Measurements from ENCODE around the gene APOD.
"Not testable (repeated sequence)": the region's sequence is repeated elsewhere in the genome, so short reads cannot be mapped to it uniquely, and the experiment has no call there.

The APOD gene

DNA sequence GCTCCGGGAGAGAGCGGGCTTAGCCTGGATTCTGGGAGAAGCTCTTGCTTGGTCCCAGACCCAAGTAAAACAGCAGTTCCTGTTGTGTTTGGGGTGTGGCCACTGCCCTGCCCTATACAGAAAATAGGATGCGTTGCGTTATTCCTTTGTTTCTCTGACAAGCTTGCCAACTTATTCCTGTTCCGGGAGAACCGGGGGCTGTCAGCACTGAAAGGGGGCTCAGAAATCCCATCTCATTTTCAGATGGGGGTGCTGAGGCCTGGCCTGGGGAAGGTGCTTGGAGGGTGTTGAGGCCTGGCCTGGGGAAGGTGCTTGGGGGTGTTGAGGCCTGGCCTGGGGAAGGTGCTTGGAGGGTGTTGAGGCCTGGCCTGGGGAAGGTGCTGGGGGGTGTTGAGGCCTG lies 38.3 kb upstream of the APOD start:
- CTCF ChIA-PET; POLR2A ChIA-PET; DNase-seq (ENCODE audit: extremely low spot score): not testable (repeated sequence)

DNA sequence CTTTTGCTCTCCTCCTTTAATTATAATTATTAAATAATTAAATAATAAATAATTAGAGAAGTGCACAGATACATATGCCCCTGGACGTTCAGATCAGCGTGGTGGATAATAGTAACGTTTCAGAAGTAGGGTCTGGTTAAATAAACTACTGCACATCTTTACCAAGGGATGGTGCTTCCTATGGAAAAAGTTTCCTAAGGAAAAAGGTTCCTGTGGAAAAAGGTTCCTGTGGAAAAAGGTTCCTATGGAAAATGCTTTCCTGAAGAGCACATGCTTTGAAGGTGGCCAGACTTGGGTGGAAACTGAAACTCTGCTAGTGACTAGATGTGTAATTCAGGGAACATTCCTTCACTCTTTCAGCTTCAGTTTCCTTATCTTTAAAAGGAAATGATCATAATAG lies 37.4 kb upstream of the APOD start:
- CTCF ChIA-PET; DNase-seq (ENCODE audit: extremely low spot score); POLR2A ChIA-PET: not testable (repeated sequence)

DNA sequence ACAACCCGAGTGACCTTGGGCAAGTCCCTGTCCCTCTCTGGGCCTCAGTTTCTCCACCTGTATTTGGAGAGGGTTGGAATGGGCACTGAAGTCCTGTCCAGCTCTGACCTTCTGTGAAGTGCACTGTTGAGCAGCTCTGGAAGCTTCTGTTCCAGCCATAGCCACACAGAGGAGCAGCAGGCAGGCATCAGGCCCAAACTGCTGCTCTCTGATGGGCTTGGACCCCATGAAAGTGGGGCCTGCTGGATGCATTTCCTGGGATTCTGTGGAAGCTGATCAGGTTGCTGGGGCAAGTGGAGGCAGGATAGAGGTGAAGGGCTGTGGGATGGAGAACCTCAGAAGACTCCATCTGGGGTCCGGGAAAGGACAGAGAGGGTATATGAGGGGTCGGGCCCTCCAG lies 36.7 kb upstream of the APOD start:
- CTCF ChIA-PET; POLR2A ChIA-PET; DNase-seq (ENCODE audit: extremely low spot score): not testable (repeated sequence)

DNA sequence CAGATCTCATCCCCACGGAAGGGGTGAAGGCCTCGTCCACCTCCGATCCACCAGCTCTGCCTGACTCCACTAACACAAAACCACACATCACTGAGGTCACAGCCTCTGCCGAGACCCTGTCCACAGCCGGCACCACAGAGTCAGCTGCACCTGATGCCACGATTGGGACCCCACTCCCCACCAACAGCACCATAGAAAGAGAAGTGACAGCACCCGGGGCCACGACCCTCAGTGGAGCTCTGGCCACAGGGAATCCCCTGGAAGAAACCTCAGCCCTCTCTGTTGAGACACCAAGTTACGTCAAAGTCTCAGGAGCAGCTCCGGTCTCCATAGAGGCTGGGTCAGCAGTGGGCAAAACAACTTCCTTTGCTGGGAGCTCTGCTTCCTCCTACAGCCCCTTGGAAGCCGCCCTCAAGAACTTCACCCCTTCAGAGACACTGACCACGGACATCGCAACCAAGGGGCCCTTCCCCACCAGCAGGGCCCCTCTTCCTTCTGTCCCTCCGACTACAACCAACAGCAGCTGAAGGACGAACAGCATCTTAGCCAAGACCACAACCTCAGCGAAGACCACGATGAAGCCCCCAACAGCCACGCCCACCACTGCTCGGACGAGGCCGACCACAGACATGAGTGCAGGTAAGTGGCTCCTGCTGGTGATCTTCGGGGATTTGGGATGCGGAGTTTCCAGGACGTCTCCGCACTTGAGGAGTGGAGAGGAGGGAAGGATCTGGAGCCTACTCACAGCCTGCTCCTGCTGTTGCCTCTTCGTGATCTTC lies 36.0 kb upstream of the APOD start:
- DNase-seq (ENCODE audit: extremely low spot score); CTCF ChIA-PET; POLR2A ChIA-PET: not testable (repeated sequence)

DNA sequence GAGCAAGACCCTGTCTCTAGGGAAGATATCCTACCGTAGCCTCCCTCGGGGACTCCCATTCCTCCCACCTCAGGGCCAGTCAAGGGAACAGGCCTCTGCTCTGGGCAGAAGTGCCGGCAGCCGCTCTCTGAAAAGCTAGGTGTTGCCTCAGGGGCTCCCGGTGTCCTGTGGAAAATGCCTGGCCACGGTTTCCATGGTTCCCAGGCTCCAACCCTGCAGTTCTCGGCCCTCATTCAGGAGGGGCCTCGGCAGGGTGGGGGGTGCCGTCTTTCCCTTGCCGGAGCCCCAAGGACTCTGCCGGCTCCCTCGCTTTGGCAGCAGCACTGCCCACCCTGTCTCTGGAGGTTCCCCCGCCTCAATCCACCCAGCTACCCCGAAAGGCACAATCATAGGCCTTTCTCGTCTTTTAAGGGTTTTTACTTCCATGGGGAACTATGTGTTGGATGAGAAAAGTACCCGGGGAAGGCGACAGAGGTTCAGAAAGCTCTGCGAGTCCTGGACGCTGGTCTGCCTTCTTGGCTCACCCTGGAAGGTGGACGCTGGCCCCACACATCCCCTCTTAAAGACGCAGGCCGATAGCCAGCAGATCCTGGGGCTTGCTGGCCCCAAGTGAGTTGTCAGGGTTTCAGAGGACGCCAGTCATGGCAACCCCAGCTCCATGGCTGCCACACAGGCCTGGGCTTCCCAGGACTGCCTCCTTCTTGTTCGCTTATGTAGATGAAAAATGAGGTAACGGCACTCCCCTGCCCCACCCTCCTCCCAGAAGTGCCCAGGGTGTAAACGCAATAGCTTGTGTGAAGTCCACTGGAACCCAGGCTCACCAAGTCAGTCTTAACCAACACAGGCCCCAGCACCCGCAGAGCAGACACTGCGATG lies 34.3 kb upstream of the APOD start:
- CTCF ChIA-PET; DNase-seq (ENCODE audit: extremely low spot score); POLR2A ChIA-PET: not testable (repeated sequence)

DNA sequence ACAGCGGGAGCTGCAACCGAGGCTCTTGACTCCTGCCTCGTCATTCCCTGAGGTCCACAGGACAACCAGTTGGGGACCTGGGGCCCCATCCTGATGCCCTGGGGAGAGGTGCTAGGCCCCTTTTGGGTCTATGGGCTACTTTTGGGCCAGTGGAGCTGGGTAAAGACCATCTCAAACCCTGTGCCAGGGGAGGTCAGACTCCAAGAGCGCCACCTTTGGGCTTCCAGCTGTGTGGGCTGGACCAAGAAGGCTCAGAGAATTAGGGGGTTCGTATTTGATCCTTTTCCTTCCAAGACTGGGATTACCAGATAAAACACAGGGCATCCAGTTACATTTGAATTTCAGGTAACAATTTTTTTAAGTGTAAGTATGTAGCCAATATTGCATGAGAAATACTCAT lies 33.4 kb upstream of the APOD start:
- DNase-seq (ENCODE audit: extremely low spot score); POLR2A ChIA-PET; CTCF ChIA-PET: not testable (repeated sequence)

DNA sequence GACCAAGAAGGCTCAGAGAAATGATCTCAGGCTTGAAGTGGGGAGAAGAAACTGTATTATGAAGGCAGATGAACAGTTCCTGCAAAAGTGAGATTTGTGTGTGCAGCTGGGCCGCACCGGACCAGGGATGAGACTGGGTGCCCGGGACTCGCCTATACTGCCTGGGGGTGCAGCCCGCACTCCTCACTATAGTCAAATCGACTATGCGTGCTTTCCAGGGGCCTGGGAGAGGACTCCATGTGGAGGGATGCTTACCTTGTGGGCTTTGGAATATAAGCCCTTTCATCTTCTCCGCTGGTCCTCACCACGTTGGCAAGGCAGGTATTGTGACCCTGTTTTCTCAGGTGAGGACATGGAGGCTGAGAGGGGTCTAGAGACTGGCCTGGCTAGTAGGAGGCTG lies 32.9 kb upstream of the APOD start:
- DNase-seq (ENCODE audit: extremely low spot score) = no peak
- TF ChIP-seq FOXA1 (IDR thresholded peaks at IDR 0.05) = no peak
- no peak for TF ChIP-seq HDGF (IDR thresholded peaks at IDR 0.05; ENCODE audit: borderline replicate concordance)
- TF ChIP-seq LEF1 (IDR thresholded peaks at IDR 0.05; ENCODE audit: borderline replicate concordance) = no peak
- TF ChIP-seq, protein P1, sequence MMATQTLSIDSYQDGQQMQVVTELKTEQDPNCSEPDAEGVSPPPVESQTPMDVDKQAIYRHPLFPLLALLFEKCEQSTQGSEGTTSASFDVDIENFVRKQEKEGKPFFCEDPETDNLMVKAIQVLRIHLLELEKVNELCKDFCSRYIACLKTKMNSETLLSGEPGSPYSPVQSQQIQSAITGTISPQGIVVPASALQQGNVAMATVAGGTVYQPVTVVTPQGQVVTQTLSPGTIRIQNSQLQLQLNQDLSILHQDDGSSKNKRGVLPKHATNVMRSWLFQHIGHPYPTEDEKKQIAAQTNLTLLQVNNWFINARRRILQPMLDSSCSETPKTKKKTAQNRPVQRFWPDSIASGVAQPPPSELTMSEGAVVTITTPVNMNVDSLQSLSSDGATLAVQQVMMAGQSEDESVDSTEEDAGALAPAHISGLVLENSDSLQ (IDR thresholded peaks at IDR 0.05) = no peak
- no peak for TF ChIP-seq NFRKB (IDR thresholded peaks at IDR 0.05)
- TF ChIP-seq SP1 (IDR thresholded peaks at IDR 0.05) = no peak
- no peak for TF ChIP-seq FOXM1 (IDR thresholded peaks at IDR 0.05; ENCODE audit: borderline replicate concordance)
- no peak for TF ChIP-seq BHLHE40 (IDR thresholded peaks at IDR 0.05; ENCODE audit: borderline replicate concordance)
- TF ChIP-seq ZNF384 (IDR thresholded peaks at IDR 0.05) = no peak
- TF ChIP-seq L3MBTL2 (conservative IDR thresholded peaks at IDR 0.05) = no peak
- ChIA-PET CTCF (no interaction called here), POLR2A (no interaction called here)

DNA sequence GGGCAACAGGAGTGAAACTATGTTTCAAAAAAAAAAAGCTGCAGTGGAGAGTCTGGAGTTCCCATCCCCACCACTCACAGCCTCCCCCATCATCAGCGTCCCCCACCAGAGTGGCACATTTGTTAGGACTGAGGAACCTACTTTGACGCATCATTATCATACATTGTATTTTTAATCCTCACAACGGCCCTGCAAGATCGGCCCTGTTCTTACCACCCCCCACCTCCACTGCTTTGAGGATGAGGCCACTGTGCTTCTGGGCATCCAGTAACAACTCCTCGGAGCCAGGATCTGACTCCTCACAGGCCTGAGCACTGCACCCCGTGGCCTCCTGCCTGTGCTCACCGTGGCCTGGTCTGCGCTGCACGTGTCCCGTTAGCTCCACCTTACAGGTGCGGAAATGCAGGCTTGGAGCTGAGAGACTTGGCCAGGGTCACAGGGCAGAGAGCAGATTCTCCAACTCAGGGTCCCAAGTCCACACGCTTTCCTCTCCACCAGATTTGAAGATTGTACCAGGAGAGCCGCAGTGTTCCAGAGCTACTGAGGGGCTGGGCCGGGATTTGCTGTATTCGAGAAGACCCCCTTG lies 32.3 kb upstream of the APOD start:
- POLR2A ChIA-PET; CTCF ChIA-PET; DNase-seq (ENCODE audit: extremely low spot score): not testable (repeated sequence)

DNA sequence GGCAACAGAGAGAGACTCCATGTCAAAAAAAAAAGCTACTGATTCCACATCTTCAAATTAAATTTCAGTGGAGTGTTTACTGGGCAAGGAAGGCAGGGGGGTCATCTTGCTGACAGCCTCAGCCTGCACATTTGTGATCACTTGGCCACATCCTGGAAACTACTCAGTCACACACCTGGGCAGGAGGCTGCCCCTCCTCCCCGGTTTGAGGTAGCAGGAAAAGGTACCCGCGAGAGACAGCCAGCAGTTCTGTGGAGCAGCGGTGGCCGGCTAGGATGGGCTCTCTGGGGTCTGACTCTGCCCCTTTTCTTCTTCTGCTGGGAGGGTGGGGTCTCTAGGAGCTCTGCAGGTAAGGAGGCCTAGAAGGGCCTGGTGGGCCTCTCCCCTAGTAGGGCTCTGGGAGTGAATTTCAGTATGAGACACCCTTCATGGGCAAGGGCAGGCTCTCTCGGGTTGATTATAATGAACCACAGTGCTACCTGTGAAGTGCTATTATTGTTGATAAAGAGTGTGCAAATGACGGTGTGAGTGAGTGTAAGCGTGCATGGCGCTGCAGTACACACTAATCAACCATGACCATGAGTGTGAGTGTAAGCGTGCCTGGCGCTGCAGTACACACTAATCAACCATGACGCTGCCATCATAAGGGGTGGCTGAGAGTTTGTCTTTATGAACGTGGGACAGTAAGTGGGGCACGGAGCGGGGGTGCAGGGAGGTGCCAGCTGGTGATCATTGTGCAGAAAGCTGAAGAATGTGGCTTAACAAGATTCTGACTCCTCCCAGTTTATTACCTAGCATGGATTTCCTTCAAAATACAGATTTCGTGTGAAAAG lies 31.1 kb upstream of the APOD start:
- POLR2A ChIA-PET; CTCF ChIA-PET; DNase-seq (ENCODE audit: extremely low spot score): not testable (repeated sequence)

DNA sequence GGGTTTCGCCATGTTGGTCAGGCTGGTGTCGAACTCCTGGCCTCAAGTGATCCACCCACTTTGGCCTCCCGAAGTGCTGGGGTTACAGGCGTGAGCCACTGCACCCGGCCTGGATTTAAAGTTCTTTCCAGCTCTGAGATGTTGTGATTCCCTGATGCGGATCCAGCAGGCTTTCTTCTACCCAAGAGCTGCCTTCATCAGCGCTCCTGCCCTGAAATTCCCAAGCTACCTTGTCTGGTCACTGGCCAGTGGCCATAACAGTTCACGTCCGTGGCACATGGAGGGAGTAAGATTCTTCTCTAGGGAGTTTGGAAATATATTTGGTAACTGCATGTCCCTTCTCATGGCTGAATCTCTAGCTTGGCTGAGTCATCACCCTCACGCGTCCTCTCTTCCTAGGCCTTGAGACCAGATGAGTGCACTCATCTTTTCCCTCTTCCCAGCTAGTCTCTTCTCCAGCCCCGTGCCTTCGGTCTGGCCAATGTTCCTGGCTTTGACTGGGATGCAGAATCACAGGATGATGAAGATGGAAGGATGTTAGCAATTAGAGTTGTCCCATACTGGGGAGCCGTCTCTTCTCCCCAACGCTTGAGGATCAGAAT lies 29.8 kb upstream of the APOD start:
- TF ChIP-seq FOXA1 (IDR thresholded peaks at IDR 0.05) (no peak), TARDBP (IDR thresholded peaks at IDR 0.05) (no peak), NFRKB (IDR thresholded peaks at IDR 0.05) (no peak)
- ChIA-PET POLR2A (no interaction called here), CTCF (no interaction called here)

More for the DNA sequence above, 29.8 kb upstream of the APOD start:
- DNase-seq (ENCODE audit: extremely low spot score) = no peak

All from HEK293T (cell line).